NCI-H2227 (cell line): Measurements from ENCODE around the gene SIPA1L2.
"Not testable (repeated sequence)": the region's sequence is repeated elsewhere in the genome, so short reads cannot be mapped to it uniquely, and the experiment has no call there.

Experiments used
- DNase-seq: peaks from one replicate; lab custom pipeline; 2025; ENCODE audit not compliant: unreplicated experiment; lab: John Stamatoyannopoulos, UW

Gene SIPA1L2

GRCh38 chr1:232615306-232615800 is 14.6 kb downstream of the SIPA1L2 start:
- DNase-seq: no peak

DNA sequence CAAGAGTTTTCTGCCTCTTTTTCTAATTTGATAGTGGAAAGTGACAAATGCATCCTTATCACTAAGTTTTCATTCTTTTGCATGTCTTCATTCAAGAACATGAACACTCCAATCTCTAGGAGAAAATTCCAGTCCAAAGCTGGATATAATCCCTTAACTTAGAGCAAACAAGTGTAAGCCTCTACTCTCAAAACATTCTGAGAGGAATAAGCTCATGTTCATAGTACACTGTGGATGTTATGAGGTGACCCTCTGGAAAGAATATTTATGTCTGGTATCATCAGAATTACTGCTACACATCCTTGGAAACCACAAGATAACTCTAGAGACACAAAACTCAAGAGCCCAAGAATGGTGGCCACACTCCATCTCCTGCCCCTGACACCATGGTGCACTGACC is 15.1 kb downstream of the SIPA1L2 start:
- DNase-seq: no peak

GRCh38 chr1:232613752-232614381 is 16.1 kb downstream of the SIPA1L2 start:
- DNase-seq: peak; percentile 18

GRCh38 chr1:232612836-232613235 is 17.1 kb downstream of the SIPA1L2 start:
- DNase-seq: not testable (repeated sequence)

DNA sequence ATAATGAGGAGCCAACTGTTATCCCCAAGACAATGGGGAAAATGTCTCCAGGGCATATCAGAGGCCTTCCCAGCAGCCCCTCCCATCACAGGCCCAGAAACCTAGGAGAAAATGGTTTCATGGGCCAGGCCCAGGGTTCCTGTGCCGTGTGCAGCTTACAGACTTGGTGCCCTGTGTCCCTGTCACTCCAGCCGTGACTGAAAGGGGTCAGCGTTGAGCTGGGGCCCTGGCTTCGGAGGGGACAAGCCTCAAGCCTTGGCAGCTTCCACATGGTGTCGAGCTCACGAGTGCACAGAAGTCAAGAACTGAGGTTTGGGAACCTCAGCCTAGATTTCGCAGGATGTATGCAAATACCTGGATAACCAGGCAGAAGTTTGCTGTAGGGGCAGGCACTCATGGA is 18.1 kb downstream of the SIPA1L2 start:
- no peak for DNase-seq

GRCh38 chr1:232610902-232611745 is 18.8 kb downstream of the SIPA1L2 start:
- DNase-seq: not testable (repeated sequence)

GRCh38 chr1:232610192-232610901 is 19.6 kb downstream of the SIPA1L2 start:
- DNase-seq: no peak

GRCh38 chr1:232608427-232608826 is 21.5 kb downstream of the SIPA1L2 start:
- DNase-seq: no peak

DNA sequence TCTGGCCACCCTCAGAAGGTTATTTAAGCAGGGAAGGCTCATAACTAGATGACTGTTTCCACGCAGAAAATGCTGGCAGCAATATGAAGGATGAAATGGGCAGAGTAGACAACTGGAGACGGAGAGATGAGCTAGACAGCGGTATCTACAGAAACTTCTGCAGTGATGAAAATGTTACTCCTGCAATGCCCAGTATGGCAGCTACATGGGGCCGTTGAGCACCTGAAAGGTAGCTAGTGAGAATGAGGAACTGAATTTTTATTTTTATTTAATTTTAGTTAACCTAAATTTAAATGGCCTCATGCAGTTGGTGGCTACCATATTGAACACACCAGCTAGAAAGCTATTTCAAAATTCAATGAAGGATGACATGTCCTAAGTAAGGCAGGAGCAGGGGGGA is 27.3 kb downstream of the SIPA1L2 start:
- no peak for DNase-seq

- no peak for DNase-seq
Observed at GRCh38 chr1:232600424-232601258, 29.3 kb downstream of the SIPA1L2 start.

GRCh38 chr1:232599178-232600041 is 30.5 kb downstream of the SIPA1L2 start:
- no peak for DNase-seq

DNA sequence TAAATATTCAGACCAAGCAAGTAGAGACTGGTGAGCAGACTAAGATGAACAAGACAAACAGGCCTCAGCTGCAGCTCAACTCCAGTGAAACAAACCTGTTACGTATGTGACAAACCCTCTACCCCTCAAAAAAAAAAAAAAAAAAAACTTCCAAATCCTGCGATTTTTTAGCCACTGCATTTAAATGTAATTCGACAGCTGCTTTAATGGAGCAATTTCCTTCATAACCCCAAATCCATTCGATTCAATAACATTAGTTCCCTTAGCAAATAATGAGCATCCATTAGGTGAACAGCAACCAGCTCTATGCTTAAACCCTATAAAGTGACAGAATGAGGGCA is 31.1 kb downstream of the SIPA1L2 start:
- no peak for DNase-seq

- no peak for DNase-seq
Observed at GRCh38 chr1:232598133-232598532, 31.8 kb downstream of the SIPA1L2 start.

GRCh38 chr1:232597721-232598120 is 32.2 kb downstream of the SIPA1L2 start:
- DNase-seq: no peak

- DNase-seq: no peak
Observed at GRCh38 chr1:232596666-232597303, 33.1 kb downstream of the SIPA1L2 start.

DNA sequence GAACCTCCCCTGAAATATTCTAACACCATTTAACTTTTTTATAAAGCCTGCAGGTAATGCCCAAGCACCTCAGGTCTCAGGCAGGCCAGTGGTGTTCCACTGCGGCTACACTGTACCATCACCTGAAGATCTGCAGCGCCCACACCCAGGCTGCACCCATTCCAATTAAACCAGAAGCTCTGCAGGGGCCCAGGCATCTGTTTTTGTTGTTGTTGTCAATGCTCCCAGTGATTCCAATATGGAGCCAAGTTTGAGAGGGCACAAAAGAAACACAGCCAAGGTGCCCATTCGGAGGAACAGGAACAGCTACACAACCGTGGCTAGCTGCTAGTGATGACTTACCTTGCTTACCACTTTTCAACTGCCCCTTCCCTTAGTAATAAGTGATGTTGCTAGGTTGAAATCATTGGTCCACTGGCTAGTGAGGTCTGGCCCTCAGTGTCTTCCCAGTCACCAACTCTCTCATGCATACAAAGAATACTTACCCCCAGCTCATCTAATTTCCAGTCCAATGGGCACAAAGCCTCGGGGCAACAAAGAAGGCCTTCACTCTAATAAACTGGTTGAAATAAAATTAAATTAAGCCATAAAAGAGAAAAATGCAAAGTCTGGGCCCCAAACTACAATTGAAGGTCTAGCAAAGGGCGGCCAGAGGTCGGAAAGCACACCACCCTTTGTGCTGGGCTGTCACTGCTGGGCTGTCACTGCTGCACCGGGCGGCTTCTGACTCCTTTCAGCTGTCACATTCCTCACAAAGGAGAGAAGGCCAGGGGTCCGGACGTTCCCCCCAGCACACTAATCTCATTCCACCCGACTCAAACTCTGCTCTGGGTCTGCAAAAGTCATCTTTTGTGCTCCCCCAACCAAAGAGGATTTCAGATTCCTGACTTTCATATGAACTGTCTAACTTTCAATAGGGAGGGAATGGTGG is 34.9 kb downstream of the SIPA1L2 start:
- no peak for DNase-seq

- DNase-seq: no peak
Observed at GRCh38 chr1:232593717-232594502, 36.0 kb downstream of the SIPA1L2 start.

DNA sequence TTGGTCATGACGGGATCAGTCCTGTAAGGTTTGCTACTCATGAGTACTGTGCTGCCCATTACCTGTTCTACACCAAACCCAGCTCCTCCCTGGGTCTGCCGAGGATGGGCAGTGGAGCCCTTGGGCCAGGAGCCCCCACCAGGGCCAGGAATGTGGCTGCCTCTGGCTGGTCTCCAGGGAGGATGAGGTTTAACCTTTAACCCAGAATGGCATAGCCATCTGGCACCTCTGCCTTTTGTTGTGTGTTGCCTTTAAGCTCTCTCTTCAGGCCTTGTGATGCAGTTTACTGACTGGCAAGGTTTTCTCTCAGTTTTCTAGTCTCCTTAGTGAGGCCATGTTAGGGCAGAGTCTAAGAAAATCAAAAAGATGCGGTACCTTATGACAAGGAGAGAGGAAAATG is 38.6 kb downstream of the SIPA1L2 start:
- no peak for DNase-seq
